KBM-7 (cell line): ENCODE data around the gene VASP.

Experiments
- DNase-seq: peaks from one replicate; pipeline ENCODE4 v3.0.0-alpha.2; 2015
- in situ Hi-C: fragments of 300-500 bp; cut with MboI; formaldehyde crosslinking; loops from 2 replicates; pipeline ENCODE4 v1.14.3; 2020; ENCODE audit warnings: low sequenced_read_pairs, low pct_unique_long_range_greater_than_20kb, mixed read lengths

Gene VASP

DNA sequence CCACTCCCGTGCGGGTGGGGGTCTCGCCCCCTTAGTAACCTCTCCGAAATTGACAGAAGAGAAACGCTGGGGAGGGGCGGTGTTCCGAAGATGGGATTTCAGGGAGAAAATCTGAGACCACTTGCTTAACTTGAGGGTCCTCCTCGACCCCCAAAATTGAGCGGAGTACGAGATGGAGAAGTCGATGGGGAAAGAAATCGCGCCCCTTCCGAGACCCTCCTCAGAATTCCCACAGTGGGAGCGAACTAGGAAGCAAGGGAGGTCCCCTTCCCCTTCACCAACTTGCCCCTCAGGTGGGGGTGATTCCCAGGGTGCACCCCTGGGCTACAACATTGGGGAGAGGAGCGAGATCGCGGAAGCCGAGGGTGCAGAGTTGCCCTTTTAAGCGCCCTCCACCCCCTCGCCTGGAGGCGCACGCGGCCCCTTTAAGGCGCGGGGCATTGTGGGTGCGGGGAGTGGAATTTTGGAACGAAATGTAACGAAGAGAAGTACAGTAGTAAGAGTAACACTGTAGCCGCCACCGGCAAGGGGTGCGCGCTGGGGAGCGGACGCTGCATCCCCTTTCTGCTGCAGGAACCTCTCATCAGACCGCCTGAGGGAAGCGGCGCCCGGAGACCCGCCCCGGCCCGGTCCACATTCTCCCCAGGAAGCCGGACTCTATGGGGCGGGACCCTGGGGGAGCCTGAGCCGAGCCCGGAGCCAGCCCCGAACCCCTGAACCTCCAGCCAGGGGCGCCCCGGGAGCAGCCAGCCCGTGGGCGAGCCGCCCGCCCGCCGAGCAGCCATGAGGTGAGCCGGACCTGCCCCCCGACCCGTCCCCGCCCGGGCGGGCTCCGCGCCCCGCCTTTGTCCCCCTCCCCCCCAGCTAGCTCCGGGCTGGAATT lies at the start of gene VASP:
Gene VASP (plus strand): TSS at position 491 of the 883 bp plus-strand sequence. CDS start 293 bp downstream, at position 784.
- in situ Hi-C loops = no loop called here
- peak; percentile 96 for DNase-seq

DNA sequence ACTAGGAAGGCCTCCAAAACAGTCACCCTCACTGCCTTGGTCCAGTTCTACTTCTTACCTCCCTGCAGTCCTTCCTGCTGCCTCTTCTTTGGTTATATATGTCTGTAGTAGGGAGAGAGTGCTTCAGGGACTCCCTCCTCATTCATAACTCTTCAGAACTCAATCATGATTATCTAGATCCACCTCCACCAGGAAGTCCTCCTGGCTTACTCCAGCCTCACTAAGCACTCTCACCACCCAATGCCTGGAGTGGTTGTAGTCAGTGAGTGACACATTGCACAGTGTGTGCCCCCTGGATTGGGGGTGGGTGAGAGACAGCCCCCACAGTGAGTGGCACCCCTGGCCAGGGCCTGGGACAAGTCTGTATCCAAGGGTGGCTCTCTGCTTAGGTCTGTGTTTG lies 49.5 kb upstream of the VASP start:
- no peak for DNase-seq
- in situ Hi-C loops = no loop called here

- DNase-seq = no peak
- in situ Hi-C loops = no loop called here
Measured at GRCh38 chr19:45460807-45461347, 46.4 kb upstream of the VASP start.

- DNase-seq = no peak
- in situ Hi-C loops = no loop called here
Measured at GRCh38 chr19:45462174-45462573, 45.1 kb upstream of the VASP start.

- in situ Hi-C loops = no loop called here
- DNase-seq = no peak
Measured at GRCh38 chr19:45463241-45463640, 44.0 kb upstream of the VASP start.

DNA sequence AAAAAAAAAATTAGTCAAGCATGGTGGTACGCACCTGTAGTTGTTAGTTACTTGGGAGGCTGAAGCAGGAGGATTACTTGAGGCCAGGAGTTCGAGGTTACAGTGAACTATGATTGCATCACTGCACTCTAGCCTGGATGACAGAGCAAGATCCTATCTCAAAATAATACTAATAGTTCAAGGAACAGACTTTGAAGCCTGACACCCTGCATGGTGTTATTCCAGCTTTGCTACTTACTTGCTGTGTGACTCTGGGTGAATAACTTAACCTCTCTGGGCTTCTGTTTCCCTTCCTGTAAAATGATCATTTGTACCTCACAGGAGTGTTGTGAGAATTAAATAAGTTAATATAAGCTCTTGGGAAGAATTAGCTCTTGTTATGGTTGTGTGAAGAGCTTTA lies 43.0 kb upstream of the VASP start:
- in situ Hi-C loops = no loop called here
- DNase-seq = no peak

- no peak for DNase-seq
- in situ Hi-C loops = no loop called here
Measured at GRCh38 chr19:45464852-45465441, 42.3 kb upstream of the VASP start.

DNA sequence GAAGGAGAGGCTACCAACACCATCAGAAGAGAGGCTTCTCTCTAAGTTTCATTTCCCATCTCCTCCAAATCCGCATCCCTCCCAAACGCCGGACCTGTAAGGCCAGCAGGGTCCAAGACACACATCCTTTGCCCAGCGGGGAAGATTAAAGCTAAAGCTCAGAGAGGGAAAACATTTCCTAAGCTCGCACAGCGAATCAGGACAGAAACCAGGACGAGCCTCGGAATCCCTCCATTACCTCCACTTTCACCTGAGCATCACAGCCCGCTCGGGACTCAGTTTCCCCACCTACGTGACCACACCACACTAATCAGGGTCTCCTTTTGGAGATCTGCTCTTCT lies 40.2 kb upstream of the VASP start:
- DNase-seq = no peak
- in situ Hi-C loops = no loop called here

DNA sequence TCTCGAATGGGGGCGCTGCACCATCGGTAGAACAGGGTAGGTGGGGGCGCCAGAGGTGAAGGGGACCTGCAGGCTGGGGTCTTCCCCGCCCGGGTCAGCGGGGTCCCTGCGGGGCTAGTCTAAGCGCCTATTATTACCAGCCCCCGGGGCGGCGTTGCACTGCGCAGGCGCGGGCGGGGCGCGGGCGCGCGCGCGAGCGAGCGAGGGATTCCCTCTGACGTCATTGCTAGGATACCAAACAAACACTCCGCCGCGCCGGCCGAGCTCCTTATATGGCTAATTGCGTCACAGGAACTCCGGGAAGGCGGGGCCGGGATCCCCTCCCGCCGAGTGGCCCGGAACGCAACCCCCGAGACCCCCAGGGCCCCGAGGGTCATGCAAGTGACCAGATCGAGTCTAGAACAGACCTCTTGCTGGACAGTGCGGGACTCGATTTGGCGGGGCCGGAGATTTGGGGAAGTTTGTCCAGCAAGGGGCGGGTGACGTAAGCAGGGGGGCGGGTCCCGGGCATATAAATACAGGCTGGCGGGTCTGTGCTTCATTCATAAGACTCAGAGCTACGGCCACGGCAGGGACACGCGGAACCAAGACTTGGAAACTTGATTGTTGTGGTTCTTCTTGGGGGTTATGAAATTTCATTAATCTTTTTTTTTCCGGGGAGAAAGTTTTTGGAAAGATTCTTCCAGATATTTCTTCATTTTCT lies 39.7 kb upstream of the VASP start, which contains the start of gene FOSB:
Gene FOSB (plus strand): TSS at position 541 of the 703 bp plus-strand sequence. CDS start 591 bp downstream, outside the sequence.
- in situ Hi-C loops = no loop called here
- DNase-seq = peak; percentile 92

DNA sequence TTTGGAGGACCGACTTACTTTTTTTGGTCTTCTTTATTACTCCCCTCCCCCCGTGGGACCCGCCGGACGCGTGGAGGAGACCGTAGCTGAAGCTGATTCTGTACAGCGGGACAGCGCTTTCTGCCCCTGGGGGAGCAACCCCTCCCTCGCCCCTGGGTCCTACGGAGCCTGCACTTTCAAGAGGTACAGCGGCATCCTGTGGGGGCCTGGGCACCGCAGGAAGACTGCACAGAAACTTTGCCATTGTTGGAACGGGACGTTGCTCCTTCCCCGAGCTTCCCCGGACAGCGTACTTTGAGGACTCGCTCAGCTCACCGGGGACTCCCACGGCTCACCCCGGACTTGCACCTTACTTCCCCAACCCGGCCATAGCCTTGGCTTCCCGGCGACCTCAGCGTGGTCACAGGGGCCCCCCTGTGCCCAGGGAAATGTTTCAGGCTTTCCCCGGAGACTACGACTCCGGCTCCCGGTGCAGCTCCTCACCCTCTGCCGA lies 39.1 kb upstream of the VASP start:
- no peak for DNase-seq
- in situ Hi-C loops = no loop called here

- no peak for DNase-seq
- in situ Hi-C loops = no loop called here
Measured at GRCh38 chr19:45468803-45469131, 38.5 kb upstream of the VASP start.

DNA sequence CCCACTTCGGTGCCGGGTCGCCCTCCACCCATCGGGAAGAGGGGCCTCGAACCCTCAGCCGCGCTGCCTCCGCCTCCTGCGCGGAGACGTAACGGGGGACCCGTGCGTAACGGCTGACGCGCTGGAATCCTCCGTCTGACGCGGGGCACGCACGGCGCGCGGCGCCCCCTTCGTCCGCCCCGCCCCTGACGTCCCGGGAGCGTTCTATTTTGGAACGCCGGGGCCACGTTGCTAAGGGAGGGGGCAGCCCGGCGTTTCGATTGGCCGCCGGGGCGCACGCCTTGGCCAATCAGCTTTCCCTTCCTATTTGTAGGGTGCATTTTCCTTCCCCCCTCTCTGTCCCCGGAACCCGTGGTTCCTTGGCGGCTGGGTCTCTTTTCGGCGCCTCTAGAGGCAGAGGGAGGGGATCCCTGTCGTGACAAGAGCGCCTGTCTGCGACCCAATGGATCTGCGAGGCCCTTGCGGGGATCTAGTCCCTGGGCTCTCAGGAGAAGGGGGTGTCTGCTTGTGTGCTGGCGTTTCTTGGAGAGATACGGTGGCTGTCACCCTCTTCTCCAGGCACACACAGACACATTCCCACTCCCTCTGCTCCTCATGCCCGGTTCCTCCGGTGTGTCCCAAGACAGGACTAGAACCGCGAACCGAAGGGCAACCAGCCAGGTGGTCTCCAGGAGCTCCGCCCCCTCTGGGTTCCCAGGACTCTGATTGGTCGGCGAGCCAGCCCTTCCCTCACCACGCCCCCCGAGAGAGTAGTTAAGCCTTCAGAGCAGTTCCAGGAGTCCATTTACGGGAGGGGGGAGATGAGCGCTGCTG lies 37.9 kb upstream of the VASP start:
- peak; percentile 97 for DNase-seq
- in situ Hi-C loops = no loop called here

GRCh38 chr19:45469945-45470761 lies 37.1 kb upstream of the VASP start:
- peak; percentile 23 for DNase-seq
- in situ Hi-C loops = no loop called here

GRCh38 chr19:45470762-45471081 lies 36.6 kb upstream of the VASP start:
- in situ Hi-C loops = no loop called here
- DNase-seq = no peak

- DNase-seq = no peak
Measured at GRCh38 chr19:45471111-45471930, 36.0 kb upstream of the VASP start.

DNA sequence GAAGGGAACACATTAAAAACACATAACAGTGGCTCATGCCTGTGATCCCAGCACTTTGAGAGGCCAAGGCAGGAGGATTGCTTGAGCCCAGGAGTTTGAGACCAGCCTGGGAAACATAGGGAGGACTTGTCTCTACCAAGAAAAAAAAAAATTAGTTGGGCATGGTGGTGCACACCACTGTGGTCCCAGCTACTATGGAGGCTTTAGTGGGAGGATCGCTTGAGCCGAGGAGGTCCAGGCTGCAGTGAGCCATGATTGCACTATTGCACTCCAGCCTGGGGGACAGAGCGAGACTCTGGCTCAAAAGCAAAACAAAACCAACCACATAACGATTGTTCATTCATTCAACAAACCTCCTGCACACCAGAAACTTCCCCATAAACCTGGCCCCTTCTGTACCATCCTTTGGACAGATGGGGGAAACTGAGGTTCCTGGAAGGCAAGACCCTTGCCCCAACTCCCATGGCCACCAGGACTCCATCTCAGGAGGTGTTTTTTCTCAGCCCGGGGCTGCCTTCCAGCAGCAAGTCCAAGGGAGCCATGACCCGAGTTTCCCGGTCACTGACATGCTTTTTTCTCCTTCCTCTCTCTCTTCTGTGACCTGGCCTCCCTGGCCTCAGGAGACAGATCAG lies 35.2 kb upstream of the VASP start:
- in situ Hi-C loops = no loop called here
- DNase-seq = no peak

More at GRCh38 chr19:45471111-45471930, 36.0 kb upstream of the VASP start:
- in situ Hi-C loops = no loop called here
